Chondrocyte (in vitro differentiated cells): Measurements from ENCODE around the gene ZNF189. TPM values are rescaled to one million over a fixed set of nuclear protein-coding genes. Genes with fewer than 3 reads are reported as not detected.
A peak's percentile ranks its signal among the peaks of the same experiment; 100 is the strongest.

ENCODE experiments used
- DNase-seq: peaks from one replicate; pipeline ENCODE4 v3.0.0; 2021; ENCODE audit warnings: mixed read lengths, low spot score
- H3K27ac Mint-ChIP-seq: one replicate; pipeline ENCODE4 v1.8.0; 2021; ENCODE audit warnings: mild to moderate bottlenecking, moderate library complexity, mixed read lengths; ENCODE audit not compliant: unreplicated experiment
- H3K27me3 Mint-ChIP-seq: 2 replicates; pipeline ENCODE4 v1.8.0; 2021; ENCODE audit warnings: low read depth, mixed read lengths
- H3K36me3 Mint-ChIP-seq: 2 replicates; pipeline ENCODE4 v1.8.0; 2021; ENCODE audit warnings: low read depth, mixed read lengths
- H3K4me1 Mint-ChIP-seq: 2 replicates; pipeline ENCODE4 v1.8.0; 2021; ENCODE audit warnings: low read depth, mild to moderate bottlenecking, mixed read lengths
- H3K4me3 Mint-ChIP-seq: one replicate; pipeline ENCODE4 v1.8.0; 2021; ENCODE audit warnings: mild to moderate bottlenecking, moderate library complexity, mixed read lengths; ENCODE audit not compliant: unreplicated experiment
- H3K9me3 Mint-ChIP-seq: 2 replicates; pipeline ENCODE4 v1.8.0; 2021; ENCODE audit warnings: low read depth, mixed read lengths
- CTCF ChIP-seq: fragments of 200-600 bp; sonication (generic); IDR thresholded peaks from 2 replicates; pipeline ENCODE4 v1.5.0; 2021; ENCODE audit warnings: antibody characterized with exemption, mild to moderate bottlenecking, moderate library complexity
- total RNA-seq: library from RNA; stranded (reverse); gene quantifications from 3 replicates; pipeline ENCODE4 v1.2.1, GENCODE V29; 2021

Gene ZNF189
- total RNA-seq, 1 donor from 2014 or later = 18.5 TPM

GRCh38 chr9:101399643-101399970 is 956 bp downstream of the ZNF189 start:
- H3K9me3 Mint-ChIP-seq = peaks cover 32% of the 10 kb centered on the region

GRCh38 chr9:101400120-101400519 is 1.5 kb downstream of the ZNF189 start:
- no peak for DNase-seq
- Mint-ChIP-seq H3K27ac (peak overlapping the region; percentile 8), H3K4me3 (peak overlapping the region; percentile 100), H3K27me3 (no peaks in the 10 kb centered on the region), H3K9me3 (peaks cover 37% of the 10 kb centered on the region), H3K4me1 (peaks cover 54% of the 10 kb centered on the region), H3K36me3 (peaks cover 52% of the 10 kb centered on the region)
- no peak for TF ChIP-seq CTCF

More at GRCh38 chr9:101399643-101399970, 956 bp downstream of the ZNF189 start:
- H3K4me3 Mint-ChIP-seq = peak overlapping the region; percentile 100
- H3K36me3 Mint-ChIP-seq = peaks cover 47% of the 10 kb centered on the region
- H3K27me3 Mint-ChIP-seq = no peaks in the 10 kb centered on the region
- H3K4me1 Mint-ChIP-seq = peaks cover 54% of the 10 kb centered on the region
- peak overlapping the region; percentile 100 for H3K27ac Mint-ChIP-seq
- DNase-seq = no peak
- TF ChIP-seq CTCF = no peak

- no peak for TF ChIP-seq CTCF
- peaks cover 80% of the 10 kb centered on the region for H3K36me3 Mint-ChIP-seq
- no peak for DNase-seq
- peaks cover 67% of the 10 kb centered on the region for H3K9me3 Mint-ChIP-seq
- no peak overlapping the region for H3K27ac Mint-ChIP-seq
- H3K4me1 Mint-ChIP-seq = peaks cover 38% of the 10 kb centered on the region
- no peak overlapping the region for H3K4me3 Mint-ChIP-seq
- no peaks in the 10 kb centered on the region for H3K27me3 Mint-ChIP-seq
Observed at GRCh38 chr9:101403516-101404285, 5.0 kb downstream of the ZNF189 start.

- H3K4me1 Mint-ChIP-seq = no peaks in the 10 kb centered on the region
- H3K4me3 Mint-ChIP-seq = no peak overlapping the region
- H3K27ac Mint-ChIP-seq = no peak overlapping the region
- no peak for TF ChIP-seq CTCF
- peaks cover 80% of the 10 kb centered on the region for H3K9me3 Mint-ChIP-seq
- peaks cover 70% of the 10 kb centered on the region for H3K36me3 Mint-ChIP-seq
- no peaks in the 10 kb centered on the region for H3K27me3 Mint-ChIP-seq
- DNase-seq = no peak
Observed at GRCh38 chr9:101408374-101409078, 9.9 kb downstream of the ZNF189 start.

- peaks cover 66% of the 10 kb centered on the region for H3K36me3 Mint-ChIP-seq
- no peak overlapping the region for H3K4me3 Mint-ChIP-seq
- H3K27me3 Mint-ChIP-seq = no peaks in the 10 kb centered on the region
- peaks cover 78% of the 10 kb centered on the region for H3K9me3 Mint-ChIP-seq
- H3K27ac Mint-ChIP-seq = no peak overlapping the region
- no peak for DNase-seq
- H3K4me1 Mint-ChIP-seq = no peaks in the 10 kb centered on the region
- TF ChIP-seq CTCF = no peak
Observed at GRCh38 chr9:101409079-101409477, 10.4 kb downstream of the ZNF189 start.
